Peyer's patch (tissue), 4 donors: ENCODE measurements around the gene KREMEN1. TPM values are rescaled to one million over a fixed set of nuclear protein-coding genes. Genes with fewer than 3 reads are reported as not detected.

ENCODE experiments used
- DNase-seq, 3 donors: peaks; one replicate each; pipeline ENCODE4 v3.0.0-alpha.2; 2017 to 2019
- H3K27ac ChIP-seq, 4 donors: fragments of 200-600 bp; sonication (generic); one replicate each; pipeline ENCODE4 v1.5.1; 2016 to 2019
- H3K27me3 ChIP-seq, 2 donors: fragments of 200-600 bp; sonication (generic); one replicate each; pipeline ENCODE4 v1.5.1; 2019
- H3K36me3 ChIP-seq, 3 donors: fragments of 200-600 bp; sonication (generic); one replicate each; pipeline ENCODE4 v1.5.1; 2016 to 2019
- H3K4me1 ChIP-seq, 4 donors: fragments of 200-600 bp; sonication (generic); one replicate each; pipeline ENCODE4 v1.5.1; 2016 to 2019
- H3K4me3 ChIP-seq, 4 donors: fragments of 200-600 bp; sonication (generic); 1 replicate in 3 of 4; 2 replicates in 1 of 4; pipeline ENCODE4 v1.5.1; 2016 to 2019; ENCODE audit warnings: mild to moderate bottlenecking in 1 of 4
- H3K9me3 ChIP-seq, 4 donors: fragments of 200-600 bp; sonication (generic); one replicate each; pipeline ENCODE4 v1.5.1; 2016 to 2019; ENCODE audit warnings: mild to moderate bottlenecking in 1 of 4
- POLR2A ChIP-seq, 2 donors: fragments of 450-650 bp; IDR thresholded peaks; one replicate each; pipeline ENCODE4 v1.5.1; 2017; ENCODE audit warnings: antibody characterized with exemption in 2 of 2, mild to moderate bottlenecking in 2 of 2, moderate library complexity in 2 of 2
- total RNA-seq, 4 donors: library from RNA; depleted of rRNA; stranded (reverse); fragments of >200 nt; gene quantifications; one replicate each; pipeline ENCODE4 v1.1.0, GENCODE V29; 2016
- TF ChIP-seq, protein P1 (sequence below), 6 experiments: fragments of 450-650 bp in 4 of 6; fragments of 200-600 bp in 2 of 6; sonication (generic) in 1 of 6; IDR thresholded peaks; one replicate each; pipeline ENCODE4 v1.5.1; 2017 to 2019; ENCODE audit warnings: antibody characterized with exemption in 6 of 6, mild to moderate bottlenecking in 3 of 6, moderate library complexity in 1 of 6

The KREMEN1 gene
- total RNA-seq, 4 donors from 2014 or later: 8.2 to 32.2 (median 16.1) TPM

GRCh38 chr22:29125443-29125778 lies 52.6 kb downstream of the KREMEN1 start:
- TF ChIP-seq, protein P1, sequence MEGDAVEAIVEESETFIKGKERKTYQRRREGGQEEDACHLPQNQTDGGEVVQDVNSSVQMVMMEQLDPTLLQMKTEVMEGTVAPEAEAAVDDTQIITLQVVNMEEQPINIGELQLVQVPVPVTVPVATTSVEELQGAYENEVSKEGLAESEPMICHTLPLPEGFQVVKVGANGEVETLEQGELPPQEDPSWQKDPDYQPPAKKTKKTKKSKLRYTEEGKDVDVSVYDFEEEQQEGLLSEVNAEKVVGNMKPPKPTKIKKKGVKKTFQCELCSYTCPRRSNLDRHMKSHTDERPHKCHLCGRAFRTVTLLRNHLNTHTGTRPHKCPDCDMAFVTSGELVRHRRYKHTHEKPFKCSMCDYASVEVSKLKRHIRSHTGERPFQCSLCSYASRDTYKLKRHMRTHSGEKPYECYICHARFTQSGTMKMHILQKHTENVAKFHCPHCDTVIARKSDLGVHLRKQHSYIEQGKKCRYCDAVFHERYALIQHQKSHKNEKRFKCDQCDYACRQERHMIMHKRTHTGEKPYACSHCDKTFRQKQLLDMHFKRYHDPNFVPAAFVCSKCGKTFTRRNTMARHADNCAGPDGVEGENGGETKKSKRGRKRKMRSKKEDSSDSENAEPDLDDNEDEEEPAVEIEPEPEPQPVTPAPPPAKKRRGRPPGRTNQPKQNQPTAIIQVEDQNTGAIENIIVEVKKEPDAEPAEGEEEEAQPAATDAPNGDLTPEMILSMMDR (IDR thresholded peaks at IDR 0.05): no peak
- TF ChIP-seq POLR2A (IDR thresholded peaks at IDR 0.05): no peak
- Histone ChIP-seq H3K27me3 (no peaks in the 10 kb centered on the region), H3K4me3 (no peak overlapping the region), H3K36me3 (no peaks in the 10 kb centered on the region), H3K27ac (no peak overlapping the region), H3K9me3 (no peaks in the 10 kb centered on the region), H3K4me1 (peaks cover 0 to 26% (median 0%) of the 10 kb centered on the region in 4 donors)
- DNase-seq: no peak

GRCh38 chr22:29125844-29126243 lies 53.0 kb downstream of the KREMEN1 start:
- TF ChIP-seq, protein P1 (IDR thresholded peaks at IDR 0.05): no peak
- no peak for TF ChIP-seq POLR2A (IDR thresholded peaks at IDR 0.05)
- H3K9me3 ChIP-seq: no peaks in the 10 kb centered on the region
- H3K4me1 ChIP-seq: peaks cover 0 to 26% (median 0%) of the 10 kb centered on the region in 4 donors
- H3K27ac ChIP-seq: peak overlapping the region in 1 of 4 donors; percentile 1
- no peaks in the 10 kb centered on the region for H3K27me3 ChIP-seq
- no peak overlapping the region for H3K4me3 ChIP-seq
- no peak for DNase-seq
- no peaks in the 10 kb centered on the region for H3K36me3 ChIP-seq

- Histone ChIP-seq H3K36me3 (no peaks in the 10 kb centered on the region), H3K27me3 (no peaks in the 10 kb centered on the region), H3K27ac (peak overlapping the region in 1 of 4 donors; percentile 17), H3K4me1 (peaks cover 0 to 26% (median 0%) of the 10 kb centered on the region in 4 donors), H3K4me3 (no peak overlapping the region), H3K9me3 (no peaks in the 10 kb centered on the region)
- DNase-seq: no peak
- TF ChIP-seq POLR2A (IDR thresholded peaks at IDR 0.05): no peak
- TF ChIP-seq, protein P1 (IDR thresholded peaks at IDR 0.05): no peak
Measured at GRCh38 chr22:29126670-29127395, 54.0 kb downstream of the KREMEN1 start.

DNA sequence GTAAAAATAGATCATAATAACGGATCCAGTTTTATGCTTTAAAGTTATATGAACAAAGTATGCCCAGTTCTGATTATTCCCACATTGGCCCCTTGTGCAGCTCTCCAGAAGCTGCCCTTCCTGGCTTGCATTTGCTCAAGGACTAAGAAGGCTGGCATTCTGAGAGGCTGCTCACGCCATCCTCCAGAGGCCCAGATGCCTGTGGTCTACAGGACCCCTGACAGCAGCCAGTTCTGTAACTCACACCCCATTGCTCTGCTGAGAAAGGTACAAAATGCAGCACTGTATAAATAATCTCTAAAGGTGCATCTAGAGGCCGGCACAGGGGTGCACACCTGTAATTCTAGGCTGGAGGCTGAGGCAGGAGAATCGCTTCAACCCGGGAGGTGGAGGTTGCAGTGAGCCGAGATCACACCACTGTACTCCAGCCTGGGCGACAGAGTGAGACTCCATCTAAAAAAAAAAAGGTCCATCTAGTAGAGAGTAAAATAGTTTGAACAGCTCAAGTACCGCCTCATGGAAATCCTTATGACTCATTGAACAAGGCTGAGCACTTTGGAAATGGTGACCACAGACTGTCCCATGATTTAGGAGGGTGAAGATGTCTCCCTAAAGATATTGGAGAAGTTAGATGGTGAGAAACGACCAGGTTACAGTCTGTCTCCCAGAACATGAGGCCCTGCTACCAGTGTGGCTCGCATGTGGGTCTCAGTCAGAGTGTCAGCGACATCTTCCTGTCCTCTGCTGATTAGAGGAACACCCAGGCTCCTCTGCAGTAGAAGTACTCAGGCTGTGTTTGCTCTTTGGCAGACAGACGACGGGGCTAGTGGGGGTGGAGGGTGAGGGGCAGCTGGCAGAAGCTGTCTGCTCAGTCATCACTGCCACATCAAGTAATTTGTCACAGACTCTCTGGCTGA lies 56.3 kb downstream of the KREMEN1 start:
- Histone ChIP-seq H3K36me3 (no peaks in the 10 kb centered on the region), H3K9me3 (no peaks in the 10 kb centered on the region), H3K4me3 (no peak overlapping the region), H3K27ac (peak overlapping the region in 2 of 4 donors; percentile 50 to 53), H3K27me3 (no peaks in the 10 kb centered on the region), H3K4me1 (peaks cover 0 to 26% (median 0%) of the 10 kb centered on the region in 4 donors)
- peak in 1 of 3 donors; percentile 36 for DNase-seq
- TF ChIP-seq, protein P1 (IDR thresholded peaks at IDR 0.05): no peak
- TF ChIP-seq POLR2A (IDR thresholded peaks at IDR 0.05): no peak

DNA sequence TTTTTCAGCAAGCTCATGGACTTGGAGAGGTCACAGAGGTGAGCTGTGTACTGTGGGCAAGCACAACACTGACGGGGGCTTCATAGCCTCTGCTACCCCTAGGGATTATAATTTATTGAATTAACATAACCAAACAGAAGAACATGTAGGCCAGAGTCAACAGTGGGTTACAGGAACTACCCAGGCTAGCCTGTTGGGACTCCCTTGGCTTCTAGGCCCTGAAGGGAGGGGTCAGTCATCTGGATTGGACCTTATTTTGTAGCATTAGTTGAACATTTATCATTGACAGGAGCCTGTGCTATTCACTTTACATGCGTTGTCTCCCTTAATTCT lies 56.9 kb downstream of the KREMEN1 start:
- DNase-seq: no peak
- TF ChIP-seq, protein P1 (IDR thresholded peaks at IDR 0.05): no peak
- no peak for TF ChIP-seq POLR2A (IDR thresholded peaks at IDR 0.05)
- Histone ChIP-seq H3K27ac (peak overlapping the region in 2 of 4 donors; percentile 50 to 53), H3K4me3 (no peak overlapping the region), H3K4me1 (peaks cover 0 to 26% (median 0%) of the 10 kb centered on the region in 4 donors), H3K36me3 (no peaks in the 10 kb centered on the region), H3K9me3 (no peaks in the 10 kb centered on the region), H3K27me3 (no peaks in the 10 kb centered on the region)
